SU-DHL-6 (cell line): ENCODE results near the gene USF2.

Experiments used
- EZH2phosphoT487 ChIP-seq: fragments of 200-600 bp; sonication (generic), shearing (Covaris generic); conservative IDR thresholded peaks from 2 replicates; pipeline ENCODE4 v1.6.1; 2018; ENCODE audit warnings: mild to moderate bottlenecking, antibody characterized with exemption, low read length, moderate library complexity, mixed read lengths
- TF ChIP-seq, protein P1 (sequence below): fragments of 200-600 bp; sonication (generic); IDR thresholded peaks from one replicate; pipeline ENCODE4 v1.5.1; 2017; ENCODE audit warnings: antibody characterized with exemption, mild to moderate bottlenecking, low read length, moderate library complexity; ENCODE audit not compliant: insufficient read depth, poor library complexity, severe bottlenecking

DNA sequence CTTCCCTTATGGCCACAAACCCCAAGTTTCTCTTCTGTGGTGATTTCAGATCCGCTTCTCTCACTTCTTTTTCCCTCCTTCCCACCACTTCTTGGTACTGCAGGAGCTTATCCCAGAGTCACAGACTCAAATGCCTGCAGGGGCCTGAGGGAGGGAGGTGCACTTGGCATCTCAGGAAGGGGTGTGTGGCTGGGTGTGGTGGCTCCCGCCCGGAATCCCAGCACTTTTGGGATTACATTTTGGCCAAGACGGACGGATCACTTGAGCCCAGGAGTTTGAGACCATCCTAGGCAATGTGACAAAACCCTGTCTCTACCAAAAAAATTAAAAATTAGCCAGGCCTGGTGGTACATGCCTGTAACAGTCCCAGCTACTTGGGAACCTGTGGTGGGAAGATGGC lies 5.6 kb downstream of the USF2 start:
- TF ChIP-seq, protein P1, sequence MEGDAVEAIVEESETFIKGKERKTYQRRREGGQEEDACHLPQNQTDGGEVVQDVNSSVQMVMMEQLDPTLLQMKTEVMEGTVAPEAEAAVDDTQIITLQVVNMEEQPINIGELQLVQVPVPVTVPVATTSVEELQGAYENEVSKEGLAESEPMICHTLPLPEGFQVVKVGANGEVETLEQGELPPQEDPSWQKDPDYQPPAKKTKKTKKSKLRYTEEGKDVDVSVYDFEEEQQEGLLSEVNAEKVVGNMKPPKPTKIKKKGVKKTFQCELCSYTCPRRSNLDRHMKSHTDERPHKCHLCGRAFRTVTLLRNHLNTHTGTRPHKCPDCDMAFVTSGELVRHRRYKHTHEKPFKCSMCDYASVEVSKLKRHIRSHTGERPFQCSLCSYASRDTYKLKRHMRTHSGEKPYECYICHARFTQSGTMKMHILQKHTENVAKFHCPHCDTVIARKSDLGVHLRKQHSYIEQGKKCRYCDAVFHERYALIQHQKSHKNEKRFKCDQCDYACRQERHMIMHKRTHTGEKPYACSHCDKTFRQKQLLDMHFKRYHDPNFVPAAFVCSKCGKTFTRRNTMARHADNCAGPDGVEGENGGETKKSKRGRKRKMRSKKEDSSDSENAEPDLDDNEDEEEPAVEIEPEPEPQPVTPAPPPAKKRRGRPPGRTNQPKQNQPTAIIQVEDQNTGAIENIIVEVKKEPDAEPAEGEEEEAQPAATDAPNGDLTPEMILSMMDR, result no peak
- TF ChIP-seq EZH2phosphoT487, result no peak
